Neural cell (in vitro differentiated cells): ENCODE results near the gene ADGRF3. TPM values are rescaled to one million over a fixed set of nuclear protein-coding genes. Genes with fewer than 3 reads are reported as not detected.

Experiments used
- H2AFZ ChIP-seq: fragments of 200-600, 300-800 bp; sonication (generic), shearing (Covaris generic); 2 replicates; pipeline ENCODE4 v1.6.0; 2014; ENCODE audit warnings: low read depth, mild to moderate bottlenecking, antibody characterized with exemption, low read length, moderate library complexity
- H3F3A ChIP-seq: fragments of 200-600 bp; shearing (Covaris generic); 2 replicates; pipeline ENCODE4 v1.6.1; 2016; ENCODE audit warnings: mild to moderate bottlenecking, moderate library complexity, mixed read lengths, antibody characterized with exemption, low read length; ENCODE audit not compliant: insufficient read depth, poor library complexity, severe bottlenecking
- H3K27ac ChIP-seq: fragments of 200-600, 300-800 bp; sonication (generic), shearing (Covaris generic); 2 replicates; pipeline ENCODE4 v1.5.1; 2014; ENCODE audit warnings: mild to moderate bottlenecking, low read length, moderate library complexity
- H3K27me3 ChIP-seq: fragments of 300-800, 200-600 bp; sonication (generic), shearing (Covaris generic); 2 replicates; pipeline ENCODE4 v1.6.0; 2014; ENCODE audit warnings: mild to moderate bottlenecking, low read depth, low read length, moderate library complexity; ENCODE audit not compliant: insufficient read depth
- H3K36me3 ChIP-seq: fragments of 300-800, 200-600 bp; sonication (generic), shearing (Covaris generic); 2 replicates; pipeline ENCODE4 v1.5.1; 2014; ENCODE audit warnings: mild to moderate bottlenecking, antibody characterized with exemption, low read length, moderate library complexity; ENCODE audit not compliant: insufficient read depth
- H3K4me2 ChIP-seq: fragments of 300-800, 200-600 bp; sonication (generic), shearing (Covaris generic); 2 replicates; pipeline ENCODE4 v1.6.0; 2014; ENCODE audit warnings: mild to moderate bottlenecking, low read length
- H3K4me3 ChIP-seq: fragments of 300-800, 200-600 bp; sonication (generic), shearing (Covaris generic); 2 replicates; pipeline ENCODE4 v1.5.1; 2014; ENCODE audit warnings: mild to moderate bottlenecking, low read length, moderate library complexity
- H3K79me2 ChIP-seq: fragments of 200-600 bp; shearing (Covaris generic); replicated peaks from 2 replicates; pipeline ENCODE4 v1.6.0; 2014; ENCODE audit warnings: mild to moderate bottlenecking, low read length, moderate library complexity; ENCODE audit not compliant: insufficient read depth
- H3K9ac ChIP-seq: fragments of 300-800, 200-600 bp; sonication (generic), shearing (Covaris generic); 2 replicates; pipeline ENCODE4 v1.6.1; 2016; ENCODE audit warnings: mild to moderate bottlenecking, low read length, mixed read lengths
- H3K9me2 ChIP-seq: fragments of 200-600 bp; shearing (Covaris generic); 2 replicates; pipeline ENCODE4 v1.6.1; 2016; ENCODE audit warnings: mild to moderate bottlenecking, low read length, mixed read lengths; ENCODE audit not compliant: insufficient read depth
- H3K9me3 ChIP-seq: fragments of 200-600, 300-800 bp; sonication (generic), shearing (Covaris generic); 2 replicates; pipeline ENCODE4 v1.6.1; 2016; ENCODE audit warnings: mild to moderate bottlenecking, mixed run types, low read length, moderate library complexity, mixed read lengths
- H4K20me1 ChIP-seq: fragments of 200-600 bp; shearing (Covaris generic); 2 replicates; pipeline ENCODE4 v1.6.1; 2016; ENCODE audit warnings: mild to moderate bottlenecking, mixed run types; ENCODE audit not compliant: insufficient read depth
- CTCF ChIP-seq: fragments of 450-650 bp; IDR thresholded peaks from 2 replicates; pipeline ENCODE4 v1.5.1; 2014; ENCODE audit warnings: antibody characterized with exemption, mild to moderate bottlenecking, moderate library complexity; ENCODE audit not compliant: poor library complexity, severe bottlenecking
- EP300 ChIP-seq: fragments of 450-650 bp; conservative IDR thresholded peaks from 2 replicates; pipeline ENCODE4 v1.6.1; 2014; ENCODE audit warnings: antibody characterized with exemption, mild to moderate bottlenecking, moderate library complexity; ENCODE audit not compliant: poor library complexity, severe bottlenecking
- EZH2 ChIP-seq: fragments of 200-600, 300-800 bp; shearing (Covaris generic), sonication (generic); IDR thresholded peaks from 2 replicates; pipeline ENCODE4 v1.6.1; 2014; ENCODE audit warnings: antibody characterized with exemption, low read length, borderline replicate concordance, mild to moderate bottlenecking; ENCODE audit not compliant: insufficient read depth, poor library complexity, severe bottlenecking
- MXI1 ChIP-seq: fragments of 450-650 bp; conservative IDR thresholded peaks from 2 replicates; pipeline ENCODE4 v1.6.1; 2014; ENCODE audit warnings: antibody characterized with exemption, mild to moderate bottlenecking; ENCODE audit not compliant: poor library complexity, severe bottlenecking
- POLR2AphosphoS5 ChIP-seq: IDR thresholded peaks from 2 replicates; pipeline ENCODE4 v1.6.1; 2012
- RAD21 ChIP-seq: fragments of 450-650 bp; conservative IDR thresholded peaks from 2 replicates; pipeline ENCODE4 v1.6.1; 2014; ENCODE audit warnings: antibody characterized with exemption, mild to moderate bottlenecking, moderate library complexity
- REST ChIP-seq: IDR thresholded peaks from 2 replicates; pipeline ENCODE4 v1.6.1; 2012; ENCODE audit warnings: borderline replicate concordance
- SMC3 ChIP-seq: fragments of 450-650 bp; conservative IDR thresholded peaks from 2 replicates; pipeline ENCODE4 v1.6.1; 2014; ENCODE audit warnings: antibody characterized with exemption, mild to moderate bottlenecking, moderate library complexity; ENCODE audit not compliant: poor library complexity
- TAF1 ChIP-seq: IDR thresholded peaks from 2 replicates; pipeline ENCODE4 v1.6.1; 2012; ENCODE audit warnings: low read depth
- polyA plus RNA-seq: library from polyadenylated mRNA; depleted of rRNA; stranded (reverse); fragments of >200 nt; gene quantifications from 2 replicates; pipeline ENCODE4 v1.2.3, GENCODE V29; 2014

ADGRF3 gene
- polyA plus RNA-seq, 1 donor from 2014 or later, result 0.42 TPM

GRCh38 chr2:26316845-26317244 is 29.7 kb downstream of the ADGRF3 start:
- H3K9me3 ChIP-seq, result no peaks in the 10 kb centered on the region
- no peak overlapping the region for H3K27ac ChIP-seq
- H3K9me2 ChIP-seq, result no peaks in the 10 kb centered on the region
- no peaks in the 10 kb centered on the region for H4K20me1 ChIP-seq
- no peaks in the 10 kb centered on the region for H3K36me3 ChIP-seq
- H3F3A ChIP-seq, result no peaks in the 10 kb centered on the region
- no peak overlapping the region for H3K4me2 ChIP-seq
- no peak overlapping the region for H2AFZ ChIP-seq
- H3K79me2 ChIP-seq, result no peaks in the 10 kb centered on the region
- no peak overlapping the region for H3K4me3 ChIP-seq
- H3K9ac ChIP-seq, result no peak overlapping the region
- H3K27me3 ChIP-seq, result no peaks in the 10 kb centered on the region
- TF ChIP-seq MXI1, result no peak
- no peak for TF ChIP-seq TAF1

- Histone ChIP-seq H3K9ac (no peak overlapping the region), H3K4me3 (no peak overlapping the region), H3K36me3 (no peaks in the 10 kb centered on the region), H3K4me2 (no peak overlapping the region), H4K20me1 (no peaks in the 10 kb centered on the region), H3K27me3 (no peaks in the 10 kb centered on the region), H2AFZ (no peak overlapping the region), H3K9me3 (no peaks in the 10 kb centered on the region), H3K27ac (no peak overlapping the region), H3K9me2 (no peaks in the 10 kb centered on the region), H3F3A (no peaks in the 10 kb centered on the region), H3K79me2 (no peaks in the 10 kb centered on the region)
- TF ChIP-seq REST (no peak), MXI1 (no peak), RAD21 (peak; percentile 22), CTCF (peak; percentile 20), SMC3 (peak; percentile 36)
These were observed 30.5 kb downstream of the ADGRF3 start for GRCh38 chr2:26316041-26316440.

GRCh38 chr2:26314243-26314642 is 32.3 kb downstream of the ADGRF3 start:
- Histone ChIP-seq H3K4me2 (no peak overlapping the region), H3F3A (no peaks in the 10 kb centered on the region), H3K9me3 (no peaks in the 10 kb centered on the region), H4K20me1 (no peaks in the 10 kb centered on the region), H3K9ac (no peak overlapping the region), H3K4me3 (no peak overlapping the region), H3K36me3 (no peaks in the 10 kb centered on the region), H3K27ac (no peak overlapping the region), H3K9me2 (no peaks in the 10 kb centered on the region), H2AFZ (no peak overlapping the region), H3K27me3 (no peaks in the 10 kb centered on the region), H3K79me2 (no peaks in the 10 kb centered on the region)
- TF ChIP-seq RAD21, result no peak
- TF ChIP-seq MXI1, result no peak
- TF ChIP-seq REST, result no peak
- TF ChIP-seq TAF1, result no peak
- no peak for TF ChIP-seq POLR2AphosphoS5
- no peak for TF ChIP-seq EZH2
- no peak for TF ChIP-seq SMC3
- TF ChIP-seq CTCF, result no peak
- TF ChIP-seq EP300, result no peak
